Measurements from ENCODE around the gene RBM8A.

Gene RBM8A

GRCh38 chr1:145927063-145927886 is at the start of gene RBM8A:
RBM8A (minus strand) TSS chr1:145927484; CDS start chr1:145927426, 58 bp downstream.
- DNase-seq (ENCODE audit: low read depth, low spot score): peak; percentile 99
- peak within 1 kb of the TSS; percentile 84 for H3K4me3 ChIP-seq (ENCODE audit: low read depth, low read length)
- in situ Hi-C loops (cut with HindIII; ENCODE audit: low sequenced_read_pairs): no loop called here
- TF ChIP-seq CTCF (IDR thresholded peaks at IDR 0.05; ENCODE audit: low read depth, low read length): peak; percentile 71

GRCh38 chr1:145977016-145977415 is 49.7 kb upstream of the RBM8A start:
- DNase-seq (ENCODE audit: low read depth, low spot score): no peak
- no peak for TF ChIP-seq CTCF (IDR thresholded peaks at IDR 0.05; ENCODE audit: low read depth, low read length)
- H3K4me3 ChIP-seq (ENCODE audit: low read depth, low read length): no peak overlapping the region
- in situ Hi-C loops (cut with HindIII; ENCODE audit: low sequenced_read_pairs): no loop called here

GRCh38 chr1:145975216-145975615 is 47.9 kb upstream of the RBM8A start:
- H3K4me3 ChIP-seq (ENCODE audit: low read depth, low read length): no peak overlapping the region
- no peak for DNase-seq (ENCODE audit: low read depth, low spot score)
- in situ Hi-C loops (cut with HindIII; ENCODE audit: low sequenced_read_pairs): no loop called here
- TF ChIP-seq CTCF (IDR thresholded peaks at IDR 0.05; ENCODE audit: low read depth, low read length): no peak

- H3K4me3 ChIP-seq (ENCODE audit: low read depth, low read length): no peak overlapping the region
- in situ Hi-C loops (cut with HindIII; ENCODE audit: low sequenced_read_pairs): no loop called here
- no peak for TF ChIP-seq CTCF (IDR thresholded peaks at IDR 0.05; ENCODE audit: low read depth, low read length)
- DNase-seq (ENCODE audit: low read depth, low spot score): no peak
Measured at GRCh38 chr1:145974721-145975120, 47.4 kb upstream of the RBM8A start.

GRCh38 chr1:145972580-145972979 is 45.3 kb upstream of the RBM8A start:
- no peak for DNase-seq (ENCODE audit: low read depth, low spot score)
- in situ Hi-C loops (cut with HindIII; ENCODE audit: low sequenced_read_pairs): no loop called here
- H3K4me3 ChIP-seq (ENCODE audit: low read depth, low read length): no peak overlapping the region
- TF ChIP-seq CTCF (IDR thresholded peaks at IDR 0.05; ENCODE audit: low read depth, low read length): no peak

- TF ChIP-seq CTCF (IDR thresholded peaks at IDR 0.05; ENCODE audit: low read depth, low read length): no peak
- no peak overlapping the region for H3K4me3 ChIP-seq (ENCODE audit: low read depth, low read length)
- in situ Hi-C loops (cut with HindIII; ENCODE audit: low sequenced_read_pairs): no loop called here
- DNase-seq (ENCODE audit: low read depth, low spot score): no peak
Measured at GRCh38 chr1:145967288-145967687, 40.0 kb upstream of the RBM8A start.
